Stimulated activated CD4-positive, alpha-beta T cell treated with anti-CD3 and anti-CD28 coated beads, Interleukin-2, amount 100 ng/mL, for 24 hours (primary cell): ENCODE data around the gene SRPK2.
"Not testable (repeated sequence)": the region's sequence is repeated elsewhere in the genome, so short reads cannot be mapped to it uniquely, and the experiment has no call there.

Experiments
- DNase-seq, 2 donors: peaks; one replicate each; pipeline ENCODE4 v3.0.0-alpha.2; 2020

SRPK2 gene

GRCh38 chr7:105336009-105336408 lies 52.7 kb downstream of the SRPK2 start:
- no peak for DNase-seq

DNA sequence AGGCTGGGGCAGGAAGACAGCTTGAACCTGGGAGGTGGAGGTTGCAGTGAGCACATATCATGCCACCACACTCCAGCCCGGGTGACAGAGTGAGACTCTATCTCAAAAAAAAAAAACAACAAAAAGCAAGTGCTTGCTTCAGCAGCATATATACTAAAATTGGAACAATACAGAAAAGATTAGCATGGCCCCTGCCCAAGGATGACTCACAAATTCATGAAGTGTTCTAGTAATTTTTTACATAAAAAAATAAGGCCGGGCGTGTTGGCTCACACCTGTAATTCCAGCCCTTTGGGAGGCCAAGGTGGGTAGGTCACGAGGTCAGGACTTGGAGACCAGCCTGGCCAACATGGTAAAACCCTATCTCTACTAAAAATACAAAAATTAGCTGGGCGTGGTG lies 56.1 kb downstream of the SRPK2 start:
- not testable (repeated sequence) for DNase-seq

GRCh38 chr7:105330526-105330925 lies 58.2 kb downstream of the SRPK2 start:
- DNase-seq, result no peak

DNA sequence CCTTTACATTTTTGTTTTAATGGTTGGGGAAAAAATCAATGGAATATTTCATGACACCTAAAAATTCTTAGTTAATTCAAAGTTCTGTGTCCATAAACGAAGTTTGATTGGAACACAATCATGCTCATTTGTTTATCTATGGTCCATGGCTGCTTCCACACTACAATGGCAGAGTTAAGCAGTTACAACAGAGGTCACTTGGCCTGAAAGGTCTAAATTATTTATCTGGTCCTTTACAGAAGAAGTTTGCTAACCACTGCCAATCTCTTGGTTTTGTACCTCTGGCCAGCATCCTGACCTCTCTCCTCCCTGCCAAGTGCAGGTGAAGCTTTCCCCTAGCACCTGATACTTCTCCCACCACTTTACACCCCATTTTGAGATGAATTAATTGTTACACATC lies 61.5 kb downstream of the SRPK2 start:
- DNase-seq, result no peak

DNA sequence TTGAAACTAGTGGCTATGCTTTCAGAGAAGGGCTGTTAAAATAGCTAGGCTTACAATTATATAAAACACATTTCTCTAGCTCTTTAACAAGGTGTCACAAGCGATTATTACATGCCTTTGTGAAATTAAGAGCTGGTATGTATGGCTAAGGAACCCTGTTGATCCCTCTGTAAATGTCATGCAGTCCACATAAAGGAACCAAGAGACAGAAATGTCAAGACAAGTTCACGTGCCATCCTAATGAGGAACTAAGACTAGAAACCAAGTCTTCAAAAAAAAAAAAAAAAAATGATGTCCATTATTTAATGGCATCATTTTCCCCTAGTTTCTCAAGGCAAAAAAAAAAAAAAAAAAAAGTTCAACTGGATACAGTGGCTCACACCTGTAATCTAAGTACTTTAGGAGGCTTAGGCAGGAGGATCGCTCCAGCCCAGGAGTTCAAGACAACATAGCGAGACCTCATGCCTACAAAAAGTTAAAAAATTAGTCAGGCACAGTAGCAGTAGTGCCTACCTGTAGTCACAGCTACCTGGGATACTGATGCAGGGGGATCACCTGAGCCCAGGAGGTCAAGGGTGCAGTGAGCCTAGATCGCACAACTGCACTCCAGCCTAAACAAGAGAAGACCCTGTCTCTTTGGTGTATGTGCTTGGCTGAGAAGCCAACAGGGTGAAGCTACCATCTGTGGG lies 63.4 kb downstream of the SRPK2 start:
- no peak for DNase-seq

DNA sequence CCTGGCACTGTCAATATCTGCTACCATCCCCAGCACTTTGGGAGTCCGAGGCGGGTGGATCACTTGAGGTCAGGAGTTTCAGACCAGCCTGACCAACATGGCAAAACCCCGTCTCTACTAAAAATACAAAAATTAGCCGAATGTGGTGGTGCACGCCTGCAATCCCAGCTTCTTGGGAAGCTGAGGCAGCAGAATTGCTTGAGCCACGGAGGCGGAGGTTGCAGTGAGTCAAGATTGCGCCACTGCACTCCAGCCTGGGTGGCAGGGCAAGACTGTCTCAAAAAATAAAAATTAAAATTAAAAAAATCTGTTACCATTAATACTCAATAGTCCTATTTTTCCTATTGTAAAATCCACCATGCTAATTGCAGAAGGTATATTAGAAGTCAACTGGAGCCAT lies 64.1 kb downstream of the SRPK2 start:
- DNase-seq, result not testable (repeated sequence)

- no peak for DNase-seq
Measured at GRCh38 chr7:105323366-105323765, 65.4 kb downstream of the SRPK2 start.

DNA sequence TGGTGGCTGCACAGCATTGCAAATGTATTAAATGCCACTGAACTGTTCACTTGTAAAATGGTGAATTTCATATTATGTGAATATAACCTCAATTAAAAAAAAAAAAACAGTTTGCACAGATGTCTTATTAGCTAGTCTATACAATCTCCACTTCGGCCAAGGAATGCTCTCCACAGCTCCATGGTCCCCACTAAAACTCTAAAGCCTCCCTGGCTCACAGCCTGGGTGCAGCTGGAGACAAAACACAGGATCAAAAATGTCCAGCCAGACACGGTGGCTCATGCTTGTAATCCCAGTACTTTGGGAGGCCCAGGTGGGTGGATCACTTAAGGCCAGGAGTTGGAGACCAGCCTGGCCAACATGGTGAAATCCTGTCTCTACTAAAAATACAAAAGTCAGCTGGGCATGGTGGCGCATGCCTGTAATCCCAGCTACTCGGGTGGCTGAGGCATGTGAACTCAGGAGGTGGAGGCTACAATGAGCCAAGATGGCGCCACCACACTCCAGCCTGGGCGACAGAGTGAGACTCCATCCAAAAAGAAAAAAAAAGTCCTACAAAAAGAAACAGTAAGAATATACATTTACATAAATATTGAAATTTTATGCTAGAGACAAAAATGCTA lies 66.0 kb downstream of the SRPK2 start:
- DNase-seq, result no peak

GRCh38 chr7:105321754-105322455 lies 66.8 kb downstream of the SRPK2 start:
- DNase-seq, result no peak

DNA sequence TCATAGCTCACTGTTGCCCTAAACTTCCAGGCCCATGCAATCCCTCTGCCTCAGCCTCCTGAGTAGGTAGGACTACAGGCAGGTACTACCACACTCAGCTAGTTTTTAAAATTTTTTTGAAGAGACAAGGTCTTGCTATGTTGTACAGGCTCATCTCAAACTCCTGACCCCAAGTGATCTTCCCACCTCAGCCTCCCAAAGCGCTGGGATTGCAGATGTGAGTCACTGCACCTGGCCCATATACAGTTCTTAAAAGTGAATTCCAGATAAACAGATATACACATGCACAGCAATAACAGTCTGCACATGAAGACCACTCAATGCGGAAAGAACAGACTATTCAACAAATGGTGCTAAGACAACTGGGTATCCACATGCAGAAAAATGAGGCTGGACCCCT lies 67.8 kb downstream of the SRPK2 start:
- DNase-seq, result no peak

GRCh38 chr7:105319578-105319977 lies 69.1 kb downstream of the SRPK2 start:
- DNase-seq, result no peak

- no peak for DNase-seq
Measured at GRCh38 chr7:105316578-105317344, 72.0 kb downstream of the SRPK2 start.

- no peak for DNase-seq
Measured at GRCh38 chr7:105315357-105315756, 73.4 kb downstream of the SRPK2 start.

DNA sequence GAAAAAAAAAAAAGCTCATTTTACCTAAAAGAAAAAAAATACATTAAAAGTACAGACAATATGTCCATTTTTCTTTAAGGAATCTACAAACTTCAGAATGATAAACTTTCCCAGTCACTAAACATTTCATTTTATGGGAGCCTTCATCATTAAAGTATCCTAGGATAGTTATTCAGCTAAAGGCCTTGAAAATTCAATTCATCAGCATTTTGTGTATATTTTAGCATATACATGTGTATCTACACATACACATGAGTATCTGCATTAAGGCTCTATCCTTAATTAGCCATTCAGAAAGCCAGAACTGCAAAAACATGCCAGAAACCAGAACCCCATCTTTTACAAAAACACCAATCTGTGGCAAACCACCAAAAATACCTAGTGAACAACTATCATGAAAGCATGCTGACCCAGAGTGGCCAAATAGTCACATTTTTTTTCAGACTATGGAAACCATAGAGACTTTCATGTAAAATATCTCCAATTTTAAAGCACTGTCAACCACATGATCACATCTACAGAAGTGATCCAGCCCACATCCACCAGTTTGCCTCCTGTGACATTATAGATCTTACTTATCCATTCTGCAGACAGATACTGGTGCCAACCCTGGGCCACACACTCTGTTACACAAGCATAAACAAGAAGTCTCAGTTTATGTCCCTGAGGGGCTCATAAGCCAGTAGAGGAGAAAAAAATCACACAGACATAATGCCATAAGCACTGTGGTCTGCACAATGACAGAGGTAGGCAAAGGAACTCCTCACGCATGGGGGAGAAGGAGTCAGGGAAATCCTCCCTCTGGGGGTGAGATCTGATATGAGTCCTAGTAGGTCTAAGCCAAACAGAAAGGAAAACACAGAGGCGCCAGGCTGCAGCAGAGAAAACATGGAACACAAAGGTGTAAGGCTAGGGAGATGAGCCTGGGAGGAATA lies 79.2 kb downstream of the SRPK2 start:
- no peak for DNase-seq

- DNase-seq, result no peak
Measured at GRCh38 chr7:105307163-105307672, 81.5 kb downstream of the SRPK2 start.

- no peak for DNase-seq
Measured at GRCh38 chr7:105306298-105306748, 82.4 kb downstream of the SRPK2 start.

GRCh38 chr7:105305633-105306032 lies 83.1 kb downstream of the SRPK2 start:
- DNase-seq, result no peak

DNA sequence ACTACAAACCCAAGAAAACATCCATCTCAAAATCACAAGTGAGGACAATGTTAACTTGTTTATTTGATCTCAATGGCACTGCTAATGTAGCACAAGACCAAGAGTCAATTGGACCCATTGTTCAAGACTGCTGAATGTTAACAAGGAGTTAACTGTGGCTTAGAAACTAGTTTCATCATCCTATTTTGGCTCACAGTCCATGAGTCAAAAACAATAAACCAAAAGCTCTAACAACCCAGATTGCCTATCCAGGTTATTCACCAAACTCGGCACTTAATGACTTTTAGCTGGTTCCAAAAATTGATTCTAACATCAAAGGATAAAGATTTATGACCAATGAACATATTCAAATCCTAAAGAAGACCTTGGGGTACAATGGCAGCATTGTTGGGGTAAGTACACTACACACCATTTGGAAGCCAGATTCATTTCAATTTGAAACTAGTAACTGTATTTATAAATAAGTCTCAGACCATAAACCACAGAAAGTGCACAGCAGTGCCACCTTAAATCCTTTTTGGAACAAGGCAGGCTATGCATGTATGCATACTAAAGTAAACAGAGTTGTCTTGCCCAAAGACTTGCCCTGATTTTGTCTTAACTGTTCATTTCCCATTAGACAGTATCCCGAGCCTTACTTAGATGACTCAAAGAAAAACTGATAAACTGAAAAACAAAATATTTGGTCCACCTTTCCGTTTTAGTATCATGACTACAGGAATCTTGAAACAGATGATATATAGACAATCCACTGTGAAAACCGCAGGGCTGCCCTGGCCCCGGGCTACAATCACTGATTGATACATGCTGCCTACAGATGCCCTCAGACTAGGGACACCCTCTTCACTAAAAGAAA lies 84.5 kb downstream of the SRPK2 start:
- no peak for DNase-seq

GRCh38 chr7:105300587-105300986 lies 88.1 kb downstream of the SRPK2 start:
- not testable (repeated sequence) for DNase-seq

DNA sequence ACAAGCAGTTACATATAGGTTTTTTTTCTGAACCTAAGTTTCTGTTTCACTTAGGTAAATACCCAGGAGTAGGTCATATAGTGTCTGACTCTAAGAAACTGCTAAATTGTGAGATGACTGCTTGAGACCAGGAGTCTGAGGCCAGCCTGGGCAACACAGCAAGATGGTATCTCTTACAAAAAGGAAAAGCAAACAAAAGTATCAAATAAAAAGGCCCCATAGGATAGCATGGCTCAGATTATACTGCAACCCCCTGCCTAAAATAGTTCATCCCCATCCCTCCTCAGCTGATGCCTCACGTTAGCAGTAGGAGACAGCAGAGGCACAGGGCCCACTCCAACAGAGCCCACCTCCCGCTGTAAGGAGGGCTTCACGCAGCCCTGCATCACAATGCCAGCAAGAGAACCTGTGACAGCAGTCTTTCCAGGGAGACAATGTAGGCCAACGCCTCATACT lies 90.3 kb downstream of the SRPK2 start:
- peak; percentile 20 to 26 for DNase-seq

DNA sequence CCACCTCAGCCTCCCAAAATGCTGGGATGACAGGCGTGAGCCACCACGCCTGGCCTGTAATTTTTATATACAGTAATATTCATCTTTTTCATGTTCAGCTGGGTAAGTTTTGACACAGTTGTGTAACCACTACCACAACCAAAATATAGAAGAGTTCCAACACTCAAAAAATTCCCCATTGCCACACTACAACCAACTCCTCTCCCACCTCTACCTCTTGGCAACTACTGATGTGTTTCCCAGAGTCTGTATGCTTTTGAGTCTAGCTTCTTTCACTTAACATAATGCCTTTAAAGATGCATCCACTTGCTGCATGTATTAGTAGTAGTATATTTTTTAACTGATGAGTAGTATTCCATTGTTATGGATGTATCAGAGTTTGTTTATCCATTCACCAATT lies 90.7 kb downstream of the SRPK2 start:
- peak in 1 of 2 donors; percentile 18 for DNase-seq
